H1 (cell line): Measurements from ENCODE around the gene CCER1. TPM values are rescaled to one million over a fixed set of nuclear protein-coding genes. Genes with fewer than 3 reads are reported as not detected.

Experiments used
- CTCF ChIA-PET: fragments of 300-600 bp; sonication (Branson Sonifier 250); formaldehyde crosslinking; loops from one replicate; lab custom pipeline; 2021; ENCODE audit not compliant: partially characterized antibody; lab: Charles Lee
- POLR2A ChIA-PET: fragments of 300-600 bp; sonication (Branson Sonifier 250); formaldehyde crosslinking; loops from one replicate; lab custom pipeline; 2021; ENCODE audit warnings: inconsistent platforms; ENCODE audit not compliant: partially characterized antibody; lab: Charles Lee
- DNase-seq, 2 experiments: peaks; one replicate each; pipeline versions ENCODE4 v3.0.0 to v3.0.0-alpha.2; 2010 to 2022; ENCODE audit warnings: low spot score in 2 of 2, low read depth in 1 of 2, mixed read lengths in 1 of 2
- FAIRE-seq: peaks from 2 replicates; lab custom pipeline; 2011; peaks lifted over from hg19 to GRCh38; lab: Jason Lieb, UNC
- H2AFZ ChIP-seq: 2 replicates; pipeline ENCODE4 v1.8.1; 2012; ENCODE audit warnings: low read length, inconsistent platforms
- H2AK5ac ChIP-seq: 2 replicates; pipeline ENCODE4 v1.6.1; 2013; ENCODE audit warnings: low read depth, low read length
- H2BK120ac ChIP-seq: replicated peaks from 2 replicates; pipeline ENCODE3; 2013; ENCODE audit warnings: low read depth, low read length, inconsistent platforms
- H2BK12ac ChIP-seq: 2 replicates; pipeline ENCODE4 v1.6.1; 2013; ENCODE audit warnings: low read depth, low read length
- H2BK15ac ChIP-seq: 2 replicates; pipeline ENCODE4 v1.6.1; 2013; ENCODE audit warnings: low read length
- H2BK20ac ChIP-seq: 2 replicates; pipeline ENCODE4 v1.6.1; 2013; ENCODE audit warnings: low read length
- H2BK5ac ChIP-seq: 2 replicates; pipeline ENCODE4 v1.6.1; 2013; ENCODE audit warnings: low read depth, low read length
- H3K14ac ChIP-seq: 2 replicates; pipeline ENCODE4 v1.6.1; 2013; ENCODE audit warnings: inconsistent platforms; ENCODE audit not compliant: insufficient read length
- H3K18ac ChIP-seq: 2 replicates; pipeline ENCODE4 v1.6.1; 2013; ENCODE audit warnings: low read length; ENCODE audit errors: extremely low read depth
- H3K23ac ChIP-seq: 2 replicates; pipeline ENCODE4 v1.6.1; 2013; ENCODE audit warnings: inconsistent platforms; ENCODE audit not compliant: insufficient read length
- H3K23me2 ChIP-seq: 2 replicates; pipeline ENCODE4 v1.6.1; 2013; ENCODE audit warnings: low read depth, low read length
- H3K27ac ChIP-seq: 2 replicates; pipeline ENCODE4 v1.6.1; 2011; ENCODE audit warnings: low read depth, low read length, inconsistent platforms
- H3K27me3 ChIP-seq, 4 experiments: replicated peaks in 1 of 4; 1 replicate in 1 of 4; 2 replicates in 3 of 4; pipeline versions ENCODE4 v1.6.1 to v1.8.1; 2011 to 2013; ENCODE audit warnings: low read length in 3 of 4, mild to moderate bottlenecking in 3 of 4, inconsistent platforms in 2 of 4, mixed read lengths in 2 of 4, moderate library complexity in 1 of 4; ENCODE audit not compliant: control insufficient read depth in 3 of 4, insufficient read depth in 3 of 4; ENCODE audit errors: extremely low read depth in 1 of 4
- H3K36me3 ChIP-seq, 4 experiments: 2 replicates each; pipeline versions ENCODE4 v1.6.1 to v1.8.1; 2011 to 2013; ENCODE audit warnings: mild to moderate bottlenecking in 4 of 4, low read length in 3 of 4, moderate library complexity in 2 of 4, control low read depth in 1 of 4, inconsistent platforms in 1 of 4; ENCODE audit not compliant: insufficient read depth in 4 of 4, control insufficient read depth in 2 of 4
- H3K4ac ChIP-seq: replicated peaks from 2 replicates; pipeline ENCODE3; 2013; ENCODE audit warnings: low read length, low read depth, mixed read lengths, inconsistent platforms; ENCODE audit not compliant: insufficient read length
- H3K4me1 ChIP-seq, 4 experiments: replicated peaks in 1 of 4; 1 replicate in 1 of 4; 2 replicates in 3 of 4; pipeline versions ENCODE4 v1.6.1 to v1.8.1; 2011 to 2013; ENCODE audit warnings: low read length in 3 of 4, inconsistent platforms in 2 of 4, mixed read lengths in 1 of 4; ENCODE audit not compliant: insufficient read depth in 4 of 4, control insufficient read depth in 3 of 4
- H3K4me2 ChIP-seq, 2 experiments: 2 replicates each; pipeline versions ENCODE4 v1.6.1 to v1.8.1; 2011 to 2013; ENCODE audit warnings: low read depth in 2 of 2, low read length in 2 of 2, control low read depth in 1 of 2, inconsistent platforms in 1 of 2, mild to moderate bottlenecking in 1 of 2; ENCODE audit not compliant: insufficient read depth in 1 of 2
- H3K4me3 ChIP-seq, 4 experiments: fragments of 200-600, 300-600 bp in 1 of 4; sonication (generic), shearing (Covaris generic), sonication (Bioruptor Twin) in 1 of 4; 2 replicates each; pipeline versions ENCODE4 v1.5.1 to v1.8.1; 2011 to 2016; ENCODE audit warnings: low read length in 4 of 4, low read depth in 3 of 4, control low read depth in 2 of 4, inconsistent platforms in 2 of 4, mild to moderate bottlenecking in 2 of 4, mixed read lengths in 1 of 4, moderate library complexity in 1 of 4; ENCODE audit not compliant: insufficient read depth in 2 of 4; ENCODE audit errors: extremely low read depth in 1 of 4
- H3K56ac ChIP-seq: replicated peaks from 2 replicates; pipeline ENCODE3; 2013; ENCODE audit warnings: low read depth, mild to moderate bottlenecking, mixed read lengths, low read length, inconsistent platforms; ENCODE audit not compliant: insufficient read length
- H3K79me1 ChIP-seq: 2 replicates; pipeline ENCODE4 v1.6.1; 2013; ENCODE audit warnings: low read depth, low read length, control low read depth
- H3K79me2 ChIP-seq, 2 experiments: 2 replicates each; pipeline versions ENCODE4 v1.6.1 to v1.8.1; 2012 to 2013; ENCODE audit warnings: low read length in 2 of 2, mild to moderate bottlenecking in 2 of 2, inconsistent platforms in 1 of 2; ENCODE audit not compliant: insufficient read depth in 2 of 2, control insufficient read depth in 1 of 2
- H3K9ac ChIP-seq, 4 experiments: replicated peaks in 1 of 4; 1 replicate in 1 of 4; 2 replicates in 3 of 4; pipeline versions ENCODE4 v1.6.1 to v1.8.1; 2011 to 2013; ENCODE audit warnings: low read depth in 3 of 4, low read length in 3 of 4, control low read depth in 2 of 4, mild to moderate bottlenecking in 2 of 4, moderate library complexity in 2 of 4, inconsistent platforms in 1 of 4; ENCODE audit errors: extremely low read depth in 1 of 4
- H3K9me3 ChIP-seq, 2 experiments: 2 replicates each; pipeline versions ENCODE4 v1.6.1 to v1.8.1; 2012 to 2013; ENCODE audit warnings: mild to moderate bottlenecking in 2 of 2, moderate library complexity in 2 of 2, control low read depth in 1 of 2, inconsistent platforms in 1 of 2, low read depth in 1 of 2, low read length in 1 of 2, mixed read lengths in 1 of 2; ENCODE audit not compliant: insufficient read depth in 2 of 2
- H4K20me1 ChIP-seq, 2 experiments: replicated peaks in 1 of 2; 2 replicates each; pipeline versions ENCODE3 to v1.8.1; 2011 to 2013; ENCODE audit warnings: inconsistent platforms in 2 of 2, low read length in 2 of 2, mild to moderate bottlenecking in 1 of 2; ENCODE audit not compliant: insufficient read depth in 2 of 2, control insufficient read depth in 1 of 2
- H4K5ac ChIP-seq: 2 replicates; pipeline ENCODE4 v1.6.1; 2013; ENCODE audit warnings: low read length, low read depth, mixed read lengths, inconsistent platforms; ENCODE audit not compliant: insufficient read length
- H4K8ac ChIP-seq: 2 replicates; pipeline ENCODE4 v1.8.0; 2013; ENCODE audit warnings: mild to moderate bottlenecking, moderate library complexity, low read length, inconsistent platforms; ENCODE audit not compliant: insufficient read depth; ENCODE audit errors: extremely low read depth
- H4K91ac ChIP-seq: replicated peaks from 2 replicates; pipeline ENCODE3; 2013; ENCODE audit warnings: low read length, mixed read lengths, inconsistent platforms; ENCODE audit not compliant: insufficient read length
- BRCA1 ChIP-seq: IDR thresholded peaks from 2 replicates; pipeline ENCODE4 v1.6.1; 2012; ENCODE audit warnings: low read depth, low read length, improper control_type of control experiment
- CHD2 ChIP-seq: IDR thresholded peaks from 2 replicates; pipeline ENCODE4 v1.6.1; 2012; ENCODE audit warnings: low read length, improper control_type of control experiment
- CTCF ChIP-seq, 3 experiments: IDR thresholded peaks; 1 replicate in 2 of 3; 2 replicates in 1 of 3; pipeline versions ENCODE4 v1.5.1 to v1.6.1; 2011; ENCODE audit warnings: low read length in 3 of 3, mild to moderate bottlenecking in 3 of 3, inconsistent platforms in 2 of 3, low read depth in 1 of 3, moderate library complexity in 1 of 3; ENCODE audit not compliant: insufficient read depth in 1 of 3; ENCODE audit errors: control extremely low read depth in 1 of 3
- MAX ChIP-seq: IDR thresholded peaks from 2 replicates; pipeline ENCODE4 v1.6.1; 2012; ENCODE audit warnings: inconsistent platforms
- NANOG ChIP-seq: IDR thresholded peaks from 2 replicates; pipeline ENCODE4 v1.6.1; 2011; ENCODE audit warnings: low read length, low read depth, mild to moderate bottlenecking, inconsistent platforms; ENCODE audit not compliant: insufficient read depth, poor library complexity, severe bottlenecking
- RAD21 ChIP-seq, 2 experiments: IDR thresholded peaks in 1 of 2; conservative IDR thresholded peaks in 1 of 2; 2 replicates each; pipeline ENCODE4 v1.6.1; 2011; ENCODE audit warnings: low read depth in 2 of 2, low read length in 2 of 2, improper control_type of control experiment in 1 of 2, inconsistent platforms in 1 of 2, mild to moderate bottlenecking in 1 of 2, moderate library complexity in 1 of 2
- RNF2 ChIP-seq: fragments of 200-900, 300-1000 bp; sonication (generic); IDR thresholded peaks from 2 replicates; pipeline ENCODE4 v1.7.1; 2016; ENCODE audit warnings: borderline replicate concordance, low read depth, mild to moderate bottlenecking, antibody characterized with exemption, low read length; ENCODE audit not compliant: poor library complexity, severe bottlenecking; ENCODE audit errors: missing control alignments
- SRF ChIP-seq: IDR thresholded peaks from 2 replicates; pipeline ENCODE4 v1.6.1; 2011; ENCODE audit warnings: mild to moderate bottlenecking, low read depth, low read length, moderate library complexity
- TBP ChIP-seq: IDR thresholded peaks from 2 replicates; pipeline ENCODE4 v1.6.1; 2011; ENCODE audit warnings: low read depth, low read length, improper control_type of control experiment
- WGBS, 2 experiments: shearing (Covaris generic) in 1 of 2; methylation state at CpG; one replicate each; pipeline versions ENCODE4 v1.1.6 to v1.1.7; 2013 to 2015; ENCODE audit warnings: low lambda C conversion rate in 2 of 2, mixed read lengths in 2 of 2, inconsistent platforms in 1 of 2, low coverage in 1 of 2, missing lambda C conversion rate in 1 of 2; ENCODE audit not compliant: insufficient replicate concordance in 2 of 2, insufficient coverage in 1 of 2, insufficient read length in 1 of 2; ENCODE audit errors: extremely low coverage in 1 of 2, missing lambda C conversion rate in 1 of 2; 5-methylcytosine and 5-hydroxymethylcytosine counted together
- polyA plus RNA-seq, 7 experiments: library from polyadenylated mRNA; depleted of rRNA in 3 of 7; stranded (reverse) in 5 of 7; unstranded in 2 of 7; fragments of >200 nt in 5 of 7; fragments of 200-250 nt in 2 of 7; gene quantifications; 1 replicate in 5 of 7; 2 replicates in 1 of 7; 4 replicates in 1 of 7; pipeline versions ENCODE4 v1.2.1 to v1.2.3, GENCODE V29; 2011 to 2013; ENCODE audit warnings: missing spikeins in 2 of 7, mixed read lengths in 2 of 7
- total RNA-seq: library from RNA; stranded (reverse); fragmentation: NEBNext Ultra II Directional; extraction: Animal tissue kit (Norgen Biotek cat#: 25700); gene quantifications from 2 replicates; pipeline ENCODE4 v1.2.1, GENCODE V29; 2021

The CCER1 gene
- total and polyA plus RNA-seq, 2 of the 8 experiments (the other 6 are each of a cell fraction or from before 2014, with no cell fraction given) = not detected

- Histone ChIP-seq H3K79me1 (no peaks in the 10 kb centered on the region), H4K5ac (no peak overlapping the region), H3K4me2 (no peak overlapping the region), H2BK120ac (no peak overlapping the region), H3K18ac (no peak overlapping the region), H3K27ac (no peak overlapping the region), H3K36me3 (no peaks in the 10 kb centered on the region), H3K79me2 (no peaks in the 10 kb centered on the region), H3K4me3 (no peak overlapping the region), H4K91ac (no peak overlapping the region), H2AK5ac (no peak overlapping the region), H2BK12ac (no peak overlapping the region), H4K20me1 (no peaks in the 10 kb centered on the region), H3K9ac (no peak overlapping the region), H2AFZ (peak overlapping the region; percentile 55; the same call in 1 of the 2 replicates), H3K23ac (no peak overlapping the region), H3K4ac (no peak overlapping the region), H2BK15ac (no peak overlapping the region), H3K23me2 (no peaks in the 10 kb centered on the region), H2BK20ac (no peak overlapping the region), H4K8ac (no peak overlapping the region), H3K14ac (no peak overlapping the region), H3K56ac (no peak overlapping the region), H2BK5ac (no peak overlapping the region), H3K9me3 (no peaks in the 10 kb centered on the region), H3K4me1 (no peaks in the 10 kb centered on the region), H3K27me3 (no peaks in the 10 kb centered on the region)
- CTCF ChIA-PET = interaction anchor here (0.7 to 1.5 kb wide), 13 partner anchors 9 to 1365 kb away, joined by 3 to 8 read pairs (median 3); no protein-coding TSS in a partner anchor
- 49% methylated on average over 7 of the region's 7 CpGs; no CpG with 5 or more reads in 1 of the 2 experiments for WGBS, 2 experiments
- peak in 1 of 2 experiments; percentile 46 for DNase-seq
- TF ChIP-seq CHD2 (no peak), TBP (no peak), BRCA1 (no peak), CTCF (IDR thresholded peaks at IDR 0.05; ENCODE audit: control extremely low read depth in 1 of 3, insufficient read depth in 1 of 3, low read depth in 1 of 3, low read length in 3 of 3) (peak in 2 of 3 experiments; percentile 52 to 74; a peak in 2 of 4 replicates), NANOG (no peak), RAD21 (IDR thresholded peaks at IDR 0.05 in 1 of 2, conservative IDR thresholded peaks at IDR 0.05 in 1 of 2; ENCODE audit: low read depth in 2 of 2, low read length in 2 of 2) (peak; percentile 72 to 73), MAX (no peak), SRF (no peak), RNF2 (no peak)
- POLR2A ChIA-PET = no interaction called here
- peak; percentile 69 for FAIRE-seq
Observed at GRCh38 chr12:90909069-90909770, 45.8 kb downstream of the CCER1 start.
